ENCODE measurements around the gene PLA2G2C.
"Not testable (repeated sequence)": the region's sequence is repeated elsewhere in the genome, so short reads cannot be mapped to it uniquely, and the experiment has no call there.

PLA2G2C gene

GRCh38 chr1:20138346-20138745 lies 48.0 kb downstream of the PLA2G2C start:
- no peak for DNase-seq (ENCODE audit: extremely low read depth in 1 of 2, low read depth in 1 of 2)

GRCh38 chr1:20137604-20138003 lies 48.7 kb downstream of the PLA2G2C start:
- no peak for DNase-seq (ENCODE audit: extremely low read depth in 1 of 2, low read depth in 1 of 2)

- DNase-seq (ENCODE audit: extremely low read depth in 1 of 2, low read depth in 1 of 2): no peak
These were observed 49.3 kb downstream of the PLA2G2C start for GRCh38 chr1:20137055-20137454.

GRCh38 chr1:20136249-20136648 lies 50.1 kb downstream of the PLA2G2C start:
- no peak for DNase-seq (ENCODE audit: extremely low read depth in 1 of 2, low read depth in 1 of 2)

DNA sequence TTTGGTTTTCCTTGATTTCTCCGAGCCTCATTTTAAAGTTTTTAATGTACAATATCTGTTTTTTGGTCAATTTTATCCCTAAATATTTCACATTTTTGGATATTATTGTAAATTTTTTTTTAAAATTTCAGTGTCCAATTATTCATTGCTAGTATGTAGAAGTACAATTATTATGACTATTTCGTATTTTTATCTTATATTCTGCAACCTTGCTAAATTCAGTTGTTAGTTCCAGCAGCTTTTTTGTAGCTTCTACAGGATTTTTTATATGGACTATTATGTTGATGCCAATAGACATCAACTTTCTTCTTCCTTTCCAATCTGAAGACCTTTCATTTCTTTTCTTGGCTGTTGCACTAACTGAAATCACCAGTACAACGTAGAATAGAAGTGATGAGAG lies 51.3 kb downstream of the PLA2G2C start:
- DNase-seq (ENCODE audit: extremely low read depth in 1 of 2, low read depth in 1 of 2): no peak

DNA sequence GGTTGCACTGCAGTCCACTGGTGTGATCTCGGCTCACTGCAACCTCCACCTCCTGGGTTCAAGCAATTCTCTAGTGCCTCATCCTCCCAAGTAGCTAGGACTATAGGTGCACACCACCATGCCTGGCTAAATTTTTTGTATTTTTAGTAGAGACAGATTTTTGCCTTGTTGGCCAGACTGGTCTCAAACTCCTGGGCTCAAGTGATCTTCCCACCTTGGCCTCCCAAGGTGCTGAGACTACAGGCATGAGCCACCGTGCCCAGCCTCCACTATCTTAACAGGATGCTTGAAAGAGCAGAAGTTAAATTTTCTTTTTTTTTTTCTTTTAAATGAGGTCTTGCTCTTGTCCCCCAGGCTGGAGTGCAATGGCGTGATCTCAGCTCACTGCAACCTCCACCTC lies 55.8 kb downstream of the PLA2G2C start:
- DNase-seq (ENCODE audit: extremely low read depth in 1 of 2, low read depth in 1 of 2): not testable (repeated sequence)

- no peak for DNase-seq (ENCODE audit: extremely low read depth in 1 of 2, low read depth in 1 of 2)
These were observed 59.4 kb downstream of the PLA2G2C start for GRCh38 chr1:20126806-20127440.

GRCh38 chr1:20126041-20126805 lies 60.1 kb downstream of the PLA2G2C start:
- no peak for DNase-seq (ENCODE audit: extremely low read depth in 1 of 2, low read depth in 1 of 2)

DNA sequence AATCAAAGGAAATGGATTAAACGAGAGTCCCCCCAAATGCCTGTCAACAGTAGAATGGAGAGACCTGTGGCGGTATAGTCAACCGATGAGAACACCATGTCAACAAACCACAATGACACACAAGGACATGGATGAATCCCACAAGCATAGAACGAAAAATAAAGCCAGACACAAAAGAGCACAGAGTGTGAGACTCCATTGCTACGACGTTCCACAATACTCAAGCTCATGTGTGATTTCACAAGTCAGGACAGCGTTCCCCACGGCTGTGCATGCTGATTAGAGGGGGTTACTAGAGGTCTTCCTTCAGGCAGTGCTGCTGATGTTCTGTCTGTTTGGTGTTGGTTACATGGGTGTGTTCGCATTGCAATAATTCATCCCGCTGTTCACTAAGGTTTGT lies 61.2 kb downstream of the PLA2G2C start:
- DNase-seq (ENCODE audit: extremely low read depth in 1 of 2, low read depth in 1 of 2): no peak

GRCh38 chr1:20124456-20125057 lies 61.8 kb downstream of the PLA2G2C start:
- DNase-seq (ENCODE audit: extremely low read depth in 1 of 2, low read depth in 1 of 2): no peak

DNA sequence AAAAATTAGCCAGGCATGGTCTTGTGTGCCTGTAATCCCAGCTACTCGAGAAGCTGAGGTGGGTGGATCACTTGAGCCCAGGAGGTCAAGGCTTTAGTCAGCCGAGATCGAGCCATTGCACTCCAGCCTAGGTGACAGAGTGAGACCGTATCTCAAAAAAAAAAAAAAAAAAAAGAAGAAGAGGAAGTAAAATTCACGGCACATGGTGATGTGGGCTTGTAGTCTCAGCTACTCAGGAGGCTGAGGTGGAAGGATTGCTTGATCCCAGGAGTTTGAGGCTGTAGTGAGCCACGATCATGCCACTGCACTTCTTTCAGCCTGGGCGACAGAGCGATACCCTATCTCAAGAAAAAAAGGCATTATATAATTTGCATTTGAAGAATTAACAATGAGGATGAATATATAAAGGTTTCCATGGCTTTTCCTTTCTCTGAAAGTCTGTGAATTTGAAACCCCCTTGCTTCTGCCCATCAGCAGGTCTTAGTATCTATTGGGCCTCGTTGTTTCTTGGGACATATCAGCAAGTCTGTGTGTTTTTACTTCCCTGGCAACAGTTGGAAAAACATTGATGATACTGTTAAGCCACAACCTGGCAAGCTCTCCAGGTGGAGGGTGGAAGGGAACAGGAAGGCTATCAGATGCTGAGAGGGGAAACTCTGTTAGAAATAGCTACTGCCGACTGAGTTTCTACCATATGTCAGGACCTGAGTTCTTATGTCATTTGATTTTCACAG lies 62.4 kb downstream of the PLA2G2C start:
- DNase-seq (ENCODE audit: extremely low read depth in 1 of 2, low read depth in 1 of 2): no peak

- no peak for DNase-seq (ENCODE audit: extremely low read depth in 1 of 2, low read depth in 1 of 2)
These were observed 65.5 kb downstream of the PLA2G2C start for GRCh38 chr1:20120796-20121195.

GRCh38 chr1:20119347-20119746 lies 67.0 kb downstream of the PLA2G2C start, which contains the start of gene PLA2G2D:
Gene PLA2G2D (minus strand): TSS chr1:20119536. CDS start chr1:20119498, 38 bp downstream.
- no peak for DNase-seq (ENCODE audit: extremely low read depth in 1 of 2, low read depth in 1 of 2)

DNA sequence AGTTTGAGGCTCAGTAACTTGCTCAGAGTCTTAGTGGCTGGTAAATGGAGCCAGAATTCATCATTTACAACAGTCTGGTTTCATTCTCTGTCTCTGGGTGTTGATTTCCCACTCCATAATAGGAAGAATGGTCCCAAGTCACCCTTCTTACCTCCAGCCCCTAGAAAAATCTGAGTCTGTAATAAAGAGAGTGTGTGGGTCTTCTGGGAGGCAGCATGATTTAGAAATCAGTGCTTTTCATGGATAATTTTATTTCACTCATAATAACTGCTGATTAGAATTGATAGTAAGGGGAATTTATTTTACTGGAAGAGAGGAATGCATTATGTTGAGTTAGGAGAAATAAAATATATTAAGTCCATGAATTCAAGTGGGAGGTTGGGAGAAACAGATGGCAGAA lies 69.1 kb downstream of the PLA2G2C start:
- no peak for DNase-seq (ENCODE audit: extremely low read depth in 1 of 2, low read depth in 1 of 2)

- DNase-seq (ENCODE audit: extremely low read depth in 1 of 2, low read depth in 1 of 2): no peak
These were observed 70.4 kb downstream of the PLA2G2C start for GRCh38 chr1:20115916-20116315.

- DNase-seq (ENCODE audit: extremely low read depth in 1 of 2, low read depth in 1 of 2): no peak
These were observed 70.8 kb downstream of the PLA2G2C start for GRCh38 chr1:20115479-20115878.

DNA sequence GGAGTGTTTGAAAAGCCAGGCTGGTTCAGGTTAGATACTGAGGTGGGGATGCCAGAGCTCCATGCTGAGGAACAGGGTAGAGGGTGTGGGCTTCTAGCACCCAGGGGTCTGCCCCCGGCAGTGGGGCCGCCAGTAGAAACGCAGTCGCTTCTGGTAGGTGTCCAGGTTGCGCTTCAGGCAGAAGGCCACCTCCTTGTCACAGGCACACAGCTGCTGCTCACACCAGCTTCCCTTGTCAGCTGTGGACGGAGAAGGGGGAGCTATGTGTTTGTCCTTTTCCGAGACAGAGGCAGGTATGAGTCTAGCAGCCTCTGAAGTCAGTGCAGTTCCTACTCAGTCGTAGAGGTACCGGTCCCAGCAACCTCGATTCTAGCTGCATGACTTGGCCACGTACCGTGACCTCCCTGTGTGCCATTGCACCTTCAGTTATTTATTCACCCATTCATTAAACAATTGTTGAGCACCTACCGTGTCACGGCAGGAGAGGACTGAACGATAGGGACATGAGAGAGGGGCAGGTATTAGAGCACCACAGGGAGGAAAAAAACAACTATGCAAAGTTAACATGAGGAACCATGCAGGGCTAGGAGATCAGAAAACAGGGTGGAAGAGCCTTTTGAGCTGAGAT lies 72.2 kb downstream of the PLA2G2C start:
- no peak for DNase-seq (ENCODE audit: extremely low read depth in 1 of 2, low read depth in 1 of 2)

All from stimulated activated CD8-positive, alpha-beta memory T cell treated with anti-CD3 and anti-CD28 coated beads, Interleukin-7, amount 100 ng/mL, for 48 hours (primary cell).